NB4 (cell line): Measurements from ENCODE around the gene HOXB3.

Experiments used
- CTCF ChIP-seq: IDR thresholded peaks from one replicate; pipeline ENCODE4 v1.5.1; 2012; ENCODE audit warnings: low read depth, low read length
- POLR2A ChIP-seq: IDR thresholded peaks from 2 replicates; pipeline ENCODE4 v1.6.1; 2011; ENCODE audit warnings: mild to moderate bottlenecking; ENCODE audit not compliant: insufficient read length; ENCODE audit errors: extremely low read depth

GRCh38 chr17:48632579-48633265, 42.7 kb upstream of the HOXB3 start:
- no peak for TF ChIP-seq CTCF
- no peak for TF ChIP-seq POLR2A
